IPS-11a (cell line): ENCODE results near the gene BSG.
"Not testable (repeated sequence)": the region's sequence is repeated elsewhere in the genome, so short reads cannot be mapped to it uniquely, and the experiment has no call there.

Experiments
- H3K4me3 ChIP-seq: one replicate; pipeline ENCODE4 v1.5.1; 2013; ENCODE audit warnings: low read depth, low read length, control low read depth

The BSG gene

DNA sequence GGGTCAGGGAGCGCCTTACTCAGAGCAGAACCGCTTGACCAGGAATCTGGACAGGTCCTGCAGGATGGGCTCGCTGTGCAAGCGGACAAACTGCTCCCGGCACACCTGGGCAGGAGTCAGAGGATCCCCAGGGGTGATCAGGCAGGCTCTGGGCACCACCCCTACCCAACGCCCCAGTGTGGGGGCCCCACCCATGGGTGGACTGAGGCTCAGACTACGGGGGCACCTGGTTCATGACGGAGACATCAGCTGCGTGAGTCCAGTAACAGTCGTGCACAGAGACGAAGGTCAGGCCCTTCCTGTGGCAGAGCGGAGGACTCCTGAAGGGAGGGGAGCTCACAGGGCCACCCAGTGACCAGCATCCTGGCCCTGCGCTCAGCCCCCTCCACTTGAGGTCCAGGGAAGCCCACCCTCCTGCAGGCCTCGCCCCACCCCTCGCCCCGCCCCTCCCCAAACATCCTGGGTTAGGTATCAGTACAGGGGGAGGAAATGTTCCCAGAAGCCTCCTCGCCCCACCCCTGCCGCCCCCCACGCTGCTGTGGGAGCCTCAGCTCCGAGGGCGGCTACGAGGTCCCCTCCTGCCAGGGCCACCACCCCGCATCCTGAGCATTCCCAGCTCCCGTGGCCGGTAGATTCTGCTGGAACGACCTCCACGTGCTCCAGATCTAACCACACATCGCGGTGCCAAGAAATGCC, 45.3 kb downstream of the BSG start:
- H3K4me3 ChIP-seq, result no peak overlapping the region

DNA sequence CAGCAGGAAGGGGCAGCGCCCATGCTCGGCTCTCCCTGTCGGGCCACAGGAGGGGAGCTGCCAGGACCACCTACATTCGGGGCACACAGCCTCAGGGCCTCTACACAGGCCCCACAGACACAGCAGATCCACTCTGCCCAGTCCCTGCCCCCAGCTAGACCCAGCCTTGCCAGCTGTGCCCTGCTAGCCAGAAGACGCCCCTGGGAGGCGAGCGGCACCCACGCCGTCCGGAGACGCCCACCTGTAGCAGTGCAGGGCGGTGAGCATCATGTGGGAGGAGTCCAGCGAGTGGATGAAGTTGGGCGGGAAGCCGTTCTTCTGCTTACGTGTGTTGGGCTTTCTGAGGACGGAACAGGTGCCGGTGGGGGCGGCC, 45.8 kb downstream of the BSG start:
- no peak overlapping the region for H3K4me3 ChIP-seq

DNA sequence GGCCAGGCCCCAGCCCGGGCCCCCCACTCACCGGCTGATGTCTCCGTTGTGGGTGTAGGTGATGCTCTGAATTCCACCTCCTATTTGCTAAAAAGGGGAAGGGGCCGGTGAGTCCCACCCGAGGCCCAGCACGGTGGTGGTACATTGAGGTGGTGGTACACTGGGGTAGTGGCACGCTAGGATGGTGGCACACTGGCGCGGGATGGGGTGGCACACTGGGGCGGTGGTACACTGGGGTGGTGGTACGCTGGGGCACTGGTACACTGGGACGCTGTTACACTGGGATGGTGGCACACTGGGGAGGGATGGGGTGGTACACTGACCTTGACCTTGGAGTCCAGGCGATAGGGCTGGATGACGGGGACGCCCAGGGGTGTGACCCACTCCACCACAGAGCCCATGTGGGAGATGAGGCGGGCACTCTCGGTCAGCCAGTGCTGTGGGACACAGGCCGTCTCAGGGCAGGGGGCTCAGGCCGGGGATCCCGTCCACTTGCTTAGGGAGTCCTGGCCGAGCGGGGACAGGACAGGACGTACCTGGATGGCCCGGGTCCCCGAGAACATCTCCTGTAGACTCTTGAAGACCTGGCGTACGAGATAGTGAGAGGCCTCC, 46.4 kb downstream of the BSG start:
- no peak overlapping the region for H3K4me3 ChIP-seq

DNA sequence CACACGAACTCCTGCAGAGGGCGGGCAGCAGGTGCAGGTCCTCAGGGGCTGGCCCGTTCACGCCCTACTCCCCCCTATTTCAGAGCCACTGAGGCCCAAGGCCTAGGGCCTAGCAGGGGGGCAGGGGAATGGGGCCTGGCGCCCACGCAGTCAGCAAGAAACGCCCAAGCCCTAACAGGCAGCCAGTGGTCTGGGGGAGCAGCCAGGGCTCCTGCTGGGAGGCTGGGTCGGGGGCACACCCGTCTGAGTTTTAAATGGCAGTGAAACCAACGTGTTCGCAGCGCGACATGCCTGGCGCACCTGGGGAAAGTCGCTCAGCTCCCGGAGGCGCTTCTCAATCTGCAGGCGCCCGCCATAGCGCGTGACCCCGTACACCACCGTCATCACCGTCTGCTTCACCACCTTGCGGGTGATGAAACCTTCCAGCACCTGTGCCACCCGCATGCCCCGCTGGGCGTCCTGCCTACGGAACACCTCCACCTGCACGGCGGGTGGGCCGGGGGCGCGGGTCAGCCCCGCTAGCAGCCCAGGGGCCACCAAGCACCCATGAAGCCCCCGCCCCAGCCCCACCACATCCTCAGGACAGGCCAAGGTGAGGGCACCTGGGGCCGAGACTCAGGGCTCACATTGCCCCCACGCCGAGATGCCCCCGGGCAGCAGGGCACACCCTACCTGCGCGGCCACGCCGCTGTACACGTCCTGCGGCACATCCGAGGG, 47.0 kb downstream of the BSG start:
- H3K4me3 ChIP-seq, result no peak overlapping the region

DNA sequence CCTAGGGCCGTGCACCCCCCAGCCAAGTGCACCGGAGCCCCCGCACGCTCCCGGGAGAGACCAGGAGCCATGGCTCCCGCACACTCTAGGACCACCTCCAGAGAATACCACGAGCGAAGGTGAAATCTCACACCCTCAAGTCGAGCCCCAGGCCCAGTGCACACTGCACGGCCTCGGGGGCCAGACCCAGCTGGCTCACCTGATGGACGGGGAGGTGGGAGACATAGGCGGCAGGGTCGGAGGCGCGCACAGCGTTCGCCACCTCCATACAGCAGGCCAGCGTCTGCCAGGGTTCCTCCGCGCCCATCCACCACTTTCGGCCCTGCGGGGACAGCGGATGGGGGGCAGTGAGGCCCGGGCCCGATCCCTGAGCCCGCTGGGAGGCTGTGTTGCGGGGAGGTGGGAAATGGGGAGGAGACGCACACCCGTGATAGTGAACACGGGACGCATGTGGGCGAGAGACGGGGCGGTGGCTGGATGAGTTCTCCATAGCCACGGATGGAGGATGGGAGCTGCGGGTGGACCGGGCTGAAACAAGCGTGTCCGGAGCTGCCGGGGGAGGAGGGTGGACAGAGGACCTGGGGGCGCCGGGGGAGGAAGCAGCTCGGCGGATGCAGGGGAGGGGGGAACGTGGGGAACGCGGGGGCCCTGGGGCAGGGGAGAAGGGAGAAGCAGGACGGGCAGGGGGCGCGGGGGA, 47.9 kb downstream of the BSG start:
- H3K4me3 ChIP-seq, result no peak overlapping the region

DNA sequence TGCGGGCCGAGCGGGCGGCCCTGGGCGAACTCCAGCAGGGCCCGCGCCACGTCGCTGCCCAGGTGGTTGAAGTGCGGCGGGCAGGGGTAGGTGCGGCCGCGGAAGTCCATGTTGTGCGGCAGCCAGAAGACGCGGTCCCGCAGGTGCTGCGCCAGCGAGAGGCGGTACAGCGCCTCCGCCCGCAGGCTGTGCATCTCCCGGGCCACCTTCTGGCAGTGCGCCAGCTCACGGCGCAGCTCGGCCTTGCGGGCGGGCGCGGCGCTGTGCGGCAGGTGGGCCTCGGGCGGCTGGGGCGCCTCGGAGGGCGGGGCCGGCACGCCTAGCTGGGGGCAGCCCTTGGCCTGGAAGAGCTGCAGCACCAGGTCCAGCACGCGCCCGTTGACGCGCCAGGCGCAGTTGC, 48.8 kb downstream of the BSG start:
- H3K4me3 ChIP-seq, result not testable (repeated sequence)

DNA sequence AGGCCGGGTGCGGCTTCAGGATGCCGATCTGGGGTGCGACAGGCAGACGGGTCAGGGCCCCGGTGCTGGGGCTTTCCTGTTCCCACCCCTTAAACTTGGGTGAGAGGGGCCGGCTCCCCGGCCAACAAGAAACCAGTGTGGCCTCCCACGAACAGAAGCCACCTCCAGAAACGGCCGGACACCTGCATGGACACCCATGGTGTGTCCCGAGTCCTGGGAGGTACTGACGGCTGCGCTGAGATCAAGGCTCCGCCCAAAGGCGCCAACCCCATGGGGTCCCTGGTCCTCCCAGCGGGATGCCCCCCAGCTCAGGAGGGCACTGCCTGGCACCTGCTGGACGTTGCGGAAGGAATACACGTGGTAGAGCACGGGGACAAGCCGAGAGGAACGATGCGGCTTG, 49.4 kb downstream of the BSG start:
- no peak overlapping the region for H3K4me3 ChIP-seq

DNA sequence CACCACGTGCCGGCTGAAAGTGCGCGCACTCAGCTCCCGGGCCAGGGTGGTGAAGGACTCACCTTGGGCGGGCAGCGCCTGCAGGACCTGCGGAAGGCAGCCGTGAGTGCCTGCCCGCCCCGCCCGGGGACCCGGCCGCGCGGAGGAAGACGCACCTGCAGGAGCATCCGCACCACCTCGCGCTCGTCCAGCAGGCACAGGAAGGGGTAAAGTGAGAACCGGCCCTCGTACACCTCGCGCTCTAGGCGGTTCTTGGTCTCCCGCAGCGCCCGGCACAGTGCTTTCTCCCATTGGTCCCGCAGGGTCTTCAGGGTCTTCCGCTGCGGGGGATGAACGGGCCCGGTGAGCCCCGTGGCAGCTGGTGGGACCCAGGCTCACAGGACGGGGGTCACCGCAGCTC, 50.3 kb downstream of the BSG start:
- no peak overlapping the region for H3K4me3 ChIP-seq

DNA sequence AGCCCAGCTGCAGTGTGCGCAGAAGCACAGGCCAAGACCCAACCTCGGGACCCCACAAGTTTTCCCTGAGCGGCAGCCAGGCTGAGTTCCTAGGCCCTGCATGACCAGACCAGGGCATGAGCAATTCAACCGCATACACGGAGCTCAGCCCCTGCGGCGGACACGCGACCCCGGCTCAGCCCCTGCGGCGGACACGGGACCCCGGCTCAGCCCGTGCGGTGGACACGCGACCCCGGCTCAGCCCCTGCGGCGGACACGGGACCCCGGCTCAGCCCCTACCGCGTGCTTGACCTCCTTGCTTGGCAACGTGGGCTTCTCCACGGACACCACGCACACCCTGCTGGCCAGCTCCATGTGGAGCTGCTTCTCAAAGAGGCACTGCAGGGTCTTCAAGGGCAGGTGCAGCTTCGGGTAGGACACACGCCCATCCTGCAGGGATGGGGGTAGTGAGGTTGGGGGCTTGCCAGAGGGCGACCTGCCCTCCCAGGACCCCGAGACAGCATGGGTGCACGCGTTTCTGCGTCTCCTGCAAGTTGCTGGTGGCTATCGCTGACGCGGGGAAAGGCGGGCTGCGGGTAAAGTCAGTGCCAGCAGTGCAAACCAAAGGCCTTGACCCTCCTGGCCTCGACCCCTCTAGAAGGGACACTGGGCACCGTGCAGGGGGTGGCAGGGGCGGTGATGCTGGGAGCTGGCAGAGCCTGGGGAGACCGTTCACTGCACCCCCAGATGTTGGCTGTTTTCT, 51.0 kb downstream of the BSG start:
- H3K4me3 ChIP-seq, result no peak overlapping the region

DNA sequence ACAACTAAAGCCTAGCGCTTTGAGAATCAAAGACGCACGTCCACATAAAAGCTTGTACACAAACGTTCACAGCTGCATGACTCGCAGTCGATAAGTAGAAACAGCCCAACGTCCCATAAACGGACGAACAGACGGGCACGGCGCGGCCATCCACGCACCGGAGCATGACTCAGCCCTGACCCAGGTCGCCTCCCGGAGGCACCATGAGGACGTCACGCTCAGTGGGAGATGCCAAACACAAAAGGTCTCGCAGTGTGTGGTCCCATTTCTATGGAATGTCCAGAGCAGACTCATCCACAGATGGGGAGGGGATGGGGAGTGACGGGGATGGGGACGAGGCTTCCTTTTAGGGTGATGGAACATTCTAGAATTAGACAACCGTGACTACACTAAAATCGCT, 51.6 kb downstream of the BSG start:
- no peak overlapping the region for H3K4me3 ChIP-seq

DNA sequence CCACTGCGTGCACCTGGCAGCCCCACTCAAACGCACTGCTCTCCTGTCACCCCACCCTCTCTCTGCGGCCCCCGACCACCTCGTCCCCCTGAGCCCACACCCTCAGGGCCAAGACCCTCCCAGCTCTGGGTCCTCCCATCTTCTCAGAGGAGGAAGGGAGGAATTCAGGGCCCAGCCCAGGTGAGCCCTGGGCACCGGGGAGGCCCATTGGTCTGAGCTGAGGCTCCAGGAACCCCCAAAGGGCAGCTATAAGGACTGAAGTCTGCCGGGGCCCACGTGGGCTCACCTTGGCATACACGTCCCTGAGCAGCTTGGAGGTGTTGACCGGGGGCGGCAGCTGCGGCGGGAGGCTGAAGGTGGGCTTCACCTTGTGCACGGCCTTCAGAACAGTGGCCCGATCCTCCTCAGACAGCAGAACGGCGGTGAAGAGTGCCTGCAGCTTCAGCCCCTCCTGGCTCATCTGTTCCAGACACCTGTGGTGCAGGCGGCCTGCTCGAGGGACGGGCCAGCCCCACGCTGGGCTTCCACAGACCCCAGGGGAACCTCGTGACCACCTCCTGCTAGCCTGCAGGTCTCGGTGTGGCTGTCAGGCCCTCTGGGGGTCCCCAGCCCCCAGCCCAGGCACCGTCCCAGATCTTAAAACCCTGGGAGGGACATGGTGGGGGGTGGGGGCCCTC, 52.2 kb downstream of the BSG start:
- no peak overlapping the region for H3K4me3 ChIP-seq

DNA sequence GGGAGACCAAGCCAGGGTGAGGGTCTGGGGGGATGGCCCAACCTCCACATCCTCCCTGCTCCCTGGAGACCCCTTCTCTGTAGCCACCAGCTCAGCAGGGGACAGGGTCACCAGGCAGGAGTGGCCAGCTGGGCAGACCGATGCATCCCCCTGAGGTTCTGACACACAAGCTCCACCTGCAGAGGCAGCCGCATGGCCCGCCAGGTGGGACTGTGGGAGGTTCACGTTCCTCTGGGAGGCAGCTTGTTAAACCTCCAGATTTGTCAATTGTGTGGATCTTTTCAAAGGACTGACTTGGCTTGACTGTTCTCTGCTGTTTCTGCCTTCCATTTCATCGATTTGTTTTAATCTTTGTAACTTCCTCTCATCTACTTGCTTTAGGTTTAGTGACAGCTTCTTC, 52.9 kb downstream of the BSG start:
- H3K4me3 ChIP-seq, result no peak overlapping the region

DNA sequence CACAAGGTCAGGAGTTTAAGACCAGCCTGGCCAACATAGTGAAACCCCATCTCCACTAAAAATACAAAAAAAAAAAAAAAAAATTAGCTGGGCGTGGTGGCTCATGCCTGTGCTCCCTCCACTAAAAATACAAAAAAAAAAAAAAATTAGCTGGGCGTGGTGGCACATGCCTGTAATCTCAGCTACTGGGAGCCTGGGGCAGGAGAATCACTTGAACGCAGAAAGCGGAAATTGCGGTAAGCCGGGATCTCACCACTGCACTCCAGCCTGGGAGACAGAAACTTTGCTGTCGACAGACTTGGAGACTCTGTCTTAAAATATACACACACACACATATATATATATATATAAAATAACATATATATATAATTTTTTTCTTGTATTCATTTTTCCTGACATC, 54.2 kb downstream of the BSG start:
- not testable (repeated sequence) for H3K4me3 ChIP-seq

DNA sequence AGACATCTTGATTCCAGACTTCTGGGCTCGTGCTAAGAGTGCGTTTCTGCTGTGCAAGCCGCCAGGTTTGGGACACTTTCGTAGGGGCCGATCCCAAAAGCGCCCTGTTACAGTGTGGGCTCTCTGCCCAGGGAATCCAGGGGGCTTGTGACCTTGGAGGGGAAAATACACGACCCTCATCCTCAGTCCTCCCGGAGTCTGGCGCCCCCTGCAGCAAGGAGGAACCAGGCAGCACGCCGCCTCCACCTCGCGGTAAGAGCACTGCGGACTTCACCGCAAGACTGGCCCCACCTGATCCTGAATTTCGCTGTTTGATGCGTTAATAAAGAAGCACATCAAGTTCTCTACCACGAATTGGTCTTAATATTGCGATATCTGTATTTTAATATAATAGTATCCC, 55.8 kb downstream of the BSG start:
- H3K4me3 ChIP-seq, result no peak overlapping the region

DNA sequence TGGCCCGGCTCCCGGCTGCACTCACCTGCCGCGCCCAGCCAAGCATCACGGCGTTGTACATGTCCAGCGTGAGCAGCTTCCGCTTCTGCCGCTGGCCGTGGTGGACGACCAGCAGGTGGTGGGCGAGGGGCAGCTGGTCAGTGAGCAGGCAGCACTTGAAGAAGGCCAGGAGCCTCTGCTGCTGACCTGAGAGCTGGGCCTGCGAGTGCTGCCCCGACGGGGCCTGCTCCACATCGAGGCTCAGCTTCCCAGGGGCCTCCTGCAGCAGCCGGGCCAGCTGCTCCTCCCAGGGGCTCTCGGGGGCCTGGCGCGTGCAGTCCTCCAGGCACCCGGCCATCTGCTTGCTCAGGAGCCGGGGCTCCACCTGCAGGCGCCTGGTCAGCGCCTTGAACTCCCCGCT, 57.1 kb downstream of the BSG start:
- not testable (repeated sequence) for H3K4me3 ChIP-seq

DNA sequence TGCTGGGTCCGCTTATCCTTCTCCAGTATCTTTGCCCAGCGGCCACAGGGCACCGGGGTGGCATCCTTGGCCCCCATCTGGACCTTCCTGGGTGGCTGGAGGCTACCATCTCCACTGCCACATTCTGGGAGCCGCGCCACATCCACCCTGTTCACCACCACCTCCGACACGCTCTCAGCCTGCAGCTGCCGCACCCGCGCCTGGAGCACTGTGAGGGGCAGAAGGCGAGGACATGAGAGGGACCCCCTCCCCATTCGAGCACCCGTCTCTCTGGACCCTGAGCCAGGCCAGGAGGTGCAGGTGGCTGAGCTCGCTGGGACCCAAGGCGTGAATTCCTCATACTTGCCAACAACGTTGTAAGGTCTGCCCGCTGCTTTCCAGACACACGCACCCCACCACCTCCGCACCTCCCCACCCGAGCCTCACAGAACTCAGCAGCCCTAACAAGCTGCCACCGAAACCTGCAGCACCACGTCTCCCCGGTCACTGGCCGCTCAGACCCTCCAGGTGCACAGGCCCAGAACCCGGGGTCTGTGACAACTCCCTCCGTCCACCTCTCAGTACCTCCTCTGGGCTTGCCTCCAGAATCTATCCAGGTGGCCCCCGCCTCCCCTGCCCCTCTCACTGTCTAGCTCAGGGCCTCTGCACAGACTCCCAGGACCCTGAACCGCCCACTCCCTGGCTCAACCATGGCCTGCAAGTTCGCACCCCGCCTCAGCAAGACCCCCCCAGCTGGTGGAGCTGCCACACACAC, 57.7 kb downstream of the BSG start:
- H3K4me3 ChIP-seq, result no peak overlapping the region

DNA sequence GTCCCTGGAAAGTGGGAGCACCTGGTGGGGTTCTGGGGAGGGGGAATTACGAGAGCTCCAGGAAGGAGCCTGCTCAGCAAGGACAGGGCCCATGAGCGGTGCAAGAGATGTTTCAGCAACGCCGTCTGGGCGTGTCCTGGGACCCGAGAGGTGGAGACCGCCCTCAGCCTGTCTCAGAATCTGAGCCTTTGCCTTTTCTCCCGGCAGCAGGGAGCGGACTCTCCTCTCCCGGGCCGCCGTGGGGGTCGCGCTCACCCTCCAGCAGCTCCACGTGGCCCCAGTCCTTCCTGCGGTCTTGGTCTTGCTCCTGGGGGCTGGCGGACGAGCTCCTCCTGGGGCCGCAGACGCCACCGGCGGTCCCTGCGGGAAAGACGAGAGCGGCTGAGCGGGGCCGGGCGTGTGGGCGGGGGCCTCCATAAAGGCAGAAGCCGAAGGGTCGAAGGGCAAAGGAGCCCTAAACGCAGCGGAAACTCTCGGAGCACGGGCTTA, 60.2 kb downstream of the BSG start:
- H3K4me3 ChIP-seq, result peak overlapping the region; percentile 92
